ENCODE measurements around the gene RNASE11.

DNA sequence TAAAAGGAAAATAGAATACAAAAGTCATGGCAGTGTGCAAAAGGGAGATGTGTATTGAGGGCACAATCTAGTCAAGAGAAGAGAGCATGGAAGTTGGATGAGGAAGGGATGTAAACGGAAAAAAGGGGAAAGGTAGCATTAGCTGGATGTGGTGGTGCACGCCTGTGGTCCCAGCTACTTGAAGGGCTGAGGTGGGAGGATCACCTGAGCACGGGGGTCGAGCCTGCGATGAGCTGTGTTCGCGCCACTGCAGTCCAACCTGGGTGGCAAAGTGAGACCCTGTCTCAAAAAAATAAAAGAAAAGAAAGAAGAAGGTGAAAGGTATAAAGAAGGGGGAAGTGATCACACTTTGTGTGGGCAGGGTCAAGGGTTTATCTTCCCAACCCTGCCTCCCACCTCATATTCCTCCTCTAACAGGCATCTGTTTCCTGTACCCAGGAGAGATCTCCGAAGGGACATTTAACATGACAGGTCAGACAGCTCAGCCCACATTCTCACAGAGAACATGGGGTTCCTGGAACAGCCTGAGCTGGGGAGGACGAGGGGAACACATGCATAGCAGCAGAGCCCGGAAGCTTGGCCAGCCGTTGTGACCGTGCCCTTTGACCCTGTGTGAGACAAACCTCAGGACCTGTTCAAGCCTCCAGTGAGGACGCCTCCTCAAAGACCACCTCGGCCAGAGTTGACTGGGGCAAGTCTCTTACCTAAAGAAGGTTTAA lies 8.9 kb downstream of the RNASE11 start:
- TF ChIP-seq, protein P1, sequence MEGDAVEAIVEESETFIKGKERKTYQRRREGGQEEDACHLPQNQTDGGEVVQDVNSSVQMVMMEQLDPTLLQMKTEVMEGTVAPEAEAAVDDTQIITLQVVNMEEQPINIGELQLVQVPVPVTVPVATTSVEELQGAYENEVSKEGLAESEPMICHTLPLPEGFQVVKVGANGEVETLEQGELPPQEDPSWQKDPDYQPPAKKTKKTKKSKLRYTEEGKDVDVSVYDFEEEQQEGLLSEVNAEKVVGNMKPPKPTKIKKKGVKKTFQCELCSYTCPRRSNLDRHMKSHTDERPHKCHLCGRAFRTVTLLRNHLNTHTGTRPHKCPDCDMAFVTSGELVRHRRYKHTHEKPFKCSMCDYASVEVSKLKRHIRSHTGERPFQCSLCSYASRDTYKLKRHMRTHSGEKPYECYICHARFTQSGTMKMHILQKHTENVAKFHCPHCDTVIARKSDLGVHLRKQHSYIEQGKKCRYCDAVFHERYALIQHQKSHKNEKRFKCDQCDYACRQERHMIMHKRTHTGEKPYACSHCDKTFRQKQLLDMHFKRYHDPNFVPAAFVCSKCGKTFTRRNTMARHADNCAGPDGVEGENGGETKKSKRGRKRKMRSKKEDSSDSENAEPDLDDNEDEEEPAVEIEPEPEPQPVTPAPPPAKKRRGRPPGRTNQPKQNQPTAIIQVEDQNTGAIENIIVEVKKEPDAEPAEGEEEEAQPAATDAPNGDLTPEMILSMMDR (IDR thresholded peaks at IDR 0.05; ENCODE audit: insufficient read depth, low read length, poor library complexity, severe bottlenecking), result no peak
- TF ChIP-seq EZH2phosphoT487 (conservative IDR thresholded peaks at IDR 0.05; ENCODE audit: low read length), result no peak
